NCI-H2107 treated with DMSO at 0.1 percent for 48 hours (cell line): ENCODE measurements around the gene ST6GALNAC3.

Source experiments
- DNase-seq: peaks from one replicate; lab custom pipeline; 2025; ENCODE audit not compliant: unreplicated experiment; lab: John Stamatoyannopoulos, UW

ST6GALNAC3 gene

GRCh38 chr1:76669624-76670315, 595.2 kb downstream of the ST6GALNAC3 start:
- DNase-seq = no peak

GRCh38 chr1:76674689-76675210, 600.2 kb downstream of the ST6GALNAC3 start:
- no peak for DNase-seq

GRCh38 chr1:76677416-76678405, 603.2 kb downstream of the ST6GALNAC3 start:
- no peak for DNase-seq

- no peak for DNase-seq
Measured at GRCh38 chr1:76679534-76680152, 605.1 kb downstream of the ST6GALNAC3 start.

GRCh38 chr1:76680651-76681050, 606.1 kb downstream of the ST6GALNAC3 start:
- DNase-seq = no peak

GRCh38 chr1:76682138-76682537, 607.6 kb downstream of the ST6GALNAC3 start:
- no peak for DNase-seq
